Tibial nerve (tissue), 4 donors: Measurements from ENCODE around the gene NTRK2. TPM values are rescaled to one million over a fixed set of nuclear protein-coding genes. Genes with fewer than 3 reads are reported as not detected.
A peak's percentile ranks its signal among the peaks of the same experiment; 100 is the strongest.

Experiments
- DNase-seq, 2 donors: peaks; one replicate each; pipeline ENCODE4 v3.0.0-alpha.2; 2019; ENCODE audit warnings: low spot score in 2 of 2
- H3K27ac ChIP-seq, 4 donors: fragments of 200-600 bp; sonication (generic) in 3 of 4; one replicate each; pipeline ENCODE4 v1.5.1; 2017 to 2019; ENCODE audit warnings: mild to moderate bottlenecking in 1 of 4
- H3K27me3 ChIP-seq, 2 donors: fragments of 200-600 bp; sonication (generic) in 1 of 2; one replicate each; pipeline versions ENCODE4 v1.5.1 to v1.6.0; 2017 to 2019
- H3K36me3 ChIP-seq, 3 donors: fragments of 200-600 bp; sonication (generic); one replicate each; pipeline ENCODE4 v1.5.1; 2018 to 2019
- H3K4me1 ChIP-seq, 4 donors: fragments of 200-600 bp; sonication (generic) in 3 of 4; one replicate each; pipeline ENCODE4 v1.5.1; 2017 to 2019
- H3K4me3 ChIP-seq, 4 donors: fragments of 200-600 bp; sonication (generic) in 3 of 4; one replicate each; pipeline ENCODE4 v1.5.1; 2017 to 2019; ENCODE audit warnings: mild to moderate bottlenecking in 1 of 4, moderate library complexity in 1 of 4
- H3K9me3 ChIP-seq, 4 donors: fragments of 200-600 bp; sonication (generic) in 3 of 4; one replicate each; pipeline ENCODE4 v1.5.1; 2017 to 2019
- CTCF ChIP-seq, 5 experiments: fragments of 200-600 bp in 3 of 5; fragments of 450-650 bp in 2 of 5; sonication (generic) in 3 of 5; IDR thresholded peaks; one replicate each; pipeline ENCODE4 v1.5.1; 2016 to 2019; ENCODE audit warnings: antibody characterized with exemption in 5 of 5, mild to moderate bottlenecking in 3 of 5, moderate library complexity in 2 of 5
- EP300 ChIP-seq, 2 donors: sonication (generic); formaldehyde crosslinking; IDR thresholded peaks; one replicate each; pipeline ENCODE4 v1.6.1; 2017; ENCODE audit warnings: antibody characterized with exemption in 2 of 2, mild to moderate bottlenecking in 1 of 2
- POLR2A ChIP-seq, 2 donors: fragments of 450-650 bp; IDR thresholded peaks; one replicate each; pipeline ENCODE4 v1.6.1; 2017; ENCODE audit warnings: antibody characterized with exemption in 2 of 2, mild to moderate bottlenecking in 2 of 2, moderate library complexity in 2 of 2
- whole genome bisulfite sequencing, 2 donors: methylation state at CpG; one replicate each; pipeline ENCODE4 v1.1.5; 2018; 5-methylcytosine and 5-hydroxymethylcytosine counted together
- total RNA-seq, 4 donors: library from RNA; depleted of rRNA; stranded (reverse); fragments of >200 nt; gene quantifications; one replicate each; pipeline ENCODE4 v1.1.0, GENCODE V29; 2016

The NTRK2 gene
- total RNA-seq, 4 donors from 2014 or later = 46.7 to 83.4 (median 69.5) TPM

GRCh38 chr9:84750152-84750865, 80.8 kb downstream of the NTRK2 start:
- no peak for TF ChIP-seq CTCF (IDR thresholded peaks at IDR 0.05)
- TF ChIP-seq EP300 (IDR thresholded peaks at IDR 0.05) = no peak
- no peak for TF ChIP-seq POLR2A (IDR thresholded peaks at IDR 0.05)
- WGBS, 2 donors = 63 to 68% methylated on average over 5 of the region's 5 CpGs
- no peak overlapping the region for H3K27ac ChIP-seq
- no peaks in the 10 kb centered on the region for H3K27me3 ChIP-seq
- no peaks in the 10 kb centered on the region for H3K9me3 ChIP-seq
- H3K36me3 ChIP-seq = peaks cover 0 to 28% (median 0%) of the 10 kb centered on the region in 3 donors
- no peak for DNase-seq
- H3K4me3 ChIP-seq = no peak overlapping the region
- H3K4me1 ChIP-seq = peaks cover 0 to 28% (median 7%) of the 10 kb centered on the region in 4 donors

GRCh38 chr9:84751921-84752320, 82.4 kb downstream of the NTRK2 start:
- Histone ChIP-seq H3K36me3 (peaks cover 0 to 21% (median 0%) of the 10 kb centered on the region in 3 donors), H3K9me3 (no peaks in the 10 kb centered on the region), H3K4me3 (no peak overlapping the region), H3K27me3 (no peaks in the 10 kb centered on the region), H3K4me1 (peaks cover 0 to 40% (median 10%) of the 10 kb centered on the region in 4 donors), H3K27ac (no peak overlapping the region)
- DNase-seq = no peak
- TF ChIP-seq EP300 (IDR thresholded peaks at IDR 0.05) (no peak), POLR2A (IDR thresholded peaks at IDR 0.05) (no peak), CTCF (IDR thresholded peaks at IDR 0.05) (no peak)
- 62 to 64% methylated on average over 3 of the region's 3 CpGs for WGBS, 2 donors

GRCh38 chr9:84754461-84754860, 84.9 kb downstream of the NTRK2 start:
- Histone ChIP-seq H3K27ac (peak overlapping the region in 2 of 4 donors; percentile 3 to 39), H3K27me3 (no peaks in the 10 kb centered on the region), H3K4me3 (no peak overlapping the region), H3K36me3 (peaks cover 0 to 11% (median 0%) of the 10 kb centered on the region in 3 donors), H3K9me3 (no peaks in the 10 kb centered on the region), H3K4me1 (peaks cover 0 to 40% (median 10%) of the 10 kb centered on the region in 4 donors)
- TF ChIP-seq EP300 (IDR thresholded peaks at IDR 0.05) (no peak), POLR2A (IDR thresholded peaks at IDR 0.05) (no peak), CTCF (IDR thresholded peaks at IDR 0.05) (no peak)
- no peak for DNase-seq
- WGBS, 2 donors = 39 to 45% methylated on average over 3 of the region's 3 CpGs

- H3K27ac ChIP-seq = peak overlapping the region in 2 of 4 donors; percentile 3 to 39
- H3K4me3 ChIP-seq = no peak overlapping the region
- peaks cover 0 to 40% (median 10%) of the 10 kb centered on the region in 4 donors for H3K4me1 ChIP-seq
- peaks cover 0 to 9% (median 0%) of the 10 kb centered on the region in 3 donors for H3K36me3 ChIP-seq
- no peak for DNase-seq
- no peaks in the 10 kb centered on the region for H3K27me3 ChIP-seq
- no peaks in the 10 kb centered on the region for H3K9me3 ChIP-seq
- TF ChIP-seq POLR2A (IDR thresholded peaks at IDR 0.05) = no peak
- TF ChIP-seq CTCF (IDR thresholded peaks at IDR 0.05) = no peak
- TF ChIP-seq EP300 (IDR thresholded peaks at IDR 0.05) = no peak
- 64 to 74% methylated on average over 5 of the region's 5 CpGs for WGBS, 2 donors
Observed at GRCh38 chr9:84754881-84755280, 85.4 kb downstream of the NTRK2 start.

- Histone ChIP-seq H3K9me3 (no peaks in the 10 kb centered on the region), H3K4me1 (peaks cover 0 to 40% (median 10%) of the 10 kb centered on the region in 4 donors), H3K4me3 (no peak overlapping the region), H3K27ac (peak overlapping the region in 3 of 4 donors; percentile 11 to 75 (median 67)), H3K27me3 (no peaks in the 10 kb centered on the region), H3K36me3 (peaks cover 0 to 5% (median 0%) of the 10 kb centered on the region in 3 donors)
- DNase-seq = no peak
- WGBS, 2 donors = 81 to 91% methylated on average over 5 of the region's 5 CpGs
- no peak for TF ChIP-seq CTCF (IDR thresholded peaks at IDR 0.05)
- TF ChIP-seq POLR2A (IDR thresholded peaks at IDR 0.05) = no peak
- TF ChIP-seq EP300 (IDR thresholded peaks at IDR 0.05) = no peak
Observed at GRCh38 chr9:84755380-84755779, 85.9 kb downstream of the NTRK2 start.
